Islet precursor cell (in vitro differentiated cells): Measurements from ENCODE around the gene ACSM2A.
"Not testable (repeated sequence)": the region's sequence is repeated elsewhere in the genome, so short reads cannot be mapped to it uniquely, and the experiment has no call there.

Experiments
- DNase-seq: peaks from one replicate; pipeline ENCODE4 v3.0.0-alpha.2; 2018

The ACSM2A gene, protein sequence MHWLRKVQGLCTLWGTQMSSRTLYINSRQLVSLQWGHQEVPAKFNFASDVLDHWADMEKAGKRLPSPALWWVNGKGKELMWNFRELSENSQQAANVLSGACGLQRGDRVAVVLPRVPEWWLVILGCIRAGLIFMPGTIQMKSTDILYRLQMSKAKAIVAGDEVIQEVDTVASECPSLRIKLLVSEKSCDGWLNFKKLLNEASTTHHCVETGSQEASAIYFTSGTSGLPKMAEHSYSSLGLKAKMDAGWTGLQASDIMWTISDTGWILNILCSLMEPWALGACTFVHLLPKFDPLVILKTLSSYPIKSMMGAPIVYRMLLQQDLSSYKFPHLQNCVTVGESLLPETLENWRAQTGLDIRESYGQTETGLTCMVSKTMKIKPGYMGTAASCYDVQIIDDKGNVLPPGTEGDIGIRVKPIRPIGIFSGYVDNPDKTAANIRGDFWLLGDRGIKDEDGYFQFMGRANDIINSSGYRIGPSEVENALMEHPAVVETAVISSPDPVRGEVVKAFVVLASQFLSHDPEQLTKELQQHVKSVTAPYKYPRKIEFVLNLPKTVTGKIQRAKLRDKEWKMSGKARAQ

DNA sequence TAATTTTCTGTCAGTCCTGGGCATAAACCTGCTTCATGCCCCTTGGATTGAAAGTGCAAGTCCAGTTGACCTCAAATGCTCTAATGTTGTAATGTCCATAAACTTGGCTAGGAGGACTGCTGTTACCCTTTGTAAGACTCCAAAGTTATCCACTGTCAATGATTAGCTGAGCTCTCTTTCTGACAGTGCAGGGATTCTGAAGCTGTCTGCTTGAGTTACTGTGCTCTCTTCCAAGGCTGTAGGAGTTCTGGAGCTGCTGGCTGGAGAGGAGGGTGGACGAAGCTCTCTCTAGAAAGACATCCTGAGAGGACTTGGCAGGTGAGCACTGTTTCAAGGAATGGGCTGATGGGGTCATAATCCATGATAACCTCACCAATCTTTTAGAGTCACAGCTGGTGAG lies at the start of gene ACSM2A:
Gene ACSM2A, plus strand, starts transcription at position 158 of the 400 bp plus-strand sequence. CDS start 8,594 bp downstream, outside the sequence.
- not testable (repeated sequence) for DNase-seq

DNA sequence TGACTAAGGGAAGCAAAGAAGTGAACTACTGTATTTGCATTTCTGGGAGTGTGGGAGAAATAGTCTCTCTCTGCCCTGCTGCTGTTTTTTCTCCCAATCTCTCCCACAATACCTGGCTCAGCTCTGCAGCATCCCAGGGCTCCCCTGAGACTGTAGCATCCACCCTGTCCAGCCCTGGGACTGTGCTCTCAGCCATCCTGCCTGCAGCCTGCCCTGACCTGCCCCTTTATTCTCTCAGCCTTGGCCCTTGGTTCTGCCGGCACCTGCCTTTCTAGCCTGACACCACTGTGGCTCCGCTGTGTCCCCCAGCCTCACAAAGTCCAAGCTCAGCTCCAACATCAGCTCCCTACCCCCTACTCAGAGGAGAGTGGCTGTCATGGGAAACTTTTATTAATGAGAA lies 48.7 kb upstream of the ACSM2A start:
- no peak for DNase-seq

DNA sequence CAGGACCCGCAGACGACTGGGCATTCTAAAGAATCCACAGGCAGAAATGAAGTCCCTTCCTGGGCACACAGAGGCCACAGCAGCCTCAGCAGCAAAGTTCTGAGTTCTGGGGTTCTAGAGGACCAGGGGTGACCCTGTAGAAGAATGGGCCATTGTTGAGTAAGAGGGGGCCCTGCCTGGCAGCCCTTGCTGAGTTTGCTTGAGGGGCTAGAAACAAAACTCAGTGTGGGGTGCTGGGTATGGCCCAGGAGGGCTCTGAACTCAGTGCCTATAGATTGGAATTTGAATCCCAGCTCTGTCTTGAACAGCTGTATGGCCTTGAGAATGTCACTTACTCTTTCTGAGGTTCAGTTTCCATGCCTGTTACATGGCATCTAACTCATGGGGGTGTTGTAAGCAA lies 46.7 kb upstream of the ACSM2A start, which contains the start of gene PDILT:
Gene PDILT, minus strand, starts transcription at position 101 of the 400 bp plus-strand sequence. CDS start 5,437 bp downstream, outside the sequence.
- DNase-seq = no peak

DNA sequence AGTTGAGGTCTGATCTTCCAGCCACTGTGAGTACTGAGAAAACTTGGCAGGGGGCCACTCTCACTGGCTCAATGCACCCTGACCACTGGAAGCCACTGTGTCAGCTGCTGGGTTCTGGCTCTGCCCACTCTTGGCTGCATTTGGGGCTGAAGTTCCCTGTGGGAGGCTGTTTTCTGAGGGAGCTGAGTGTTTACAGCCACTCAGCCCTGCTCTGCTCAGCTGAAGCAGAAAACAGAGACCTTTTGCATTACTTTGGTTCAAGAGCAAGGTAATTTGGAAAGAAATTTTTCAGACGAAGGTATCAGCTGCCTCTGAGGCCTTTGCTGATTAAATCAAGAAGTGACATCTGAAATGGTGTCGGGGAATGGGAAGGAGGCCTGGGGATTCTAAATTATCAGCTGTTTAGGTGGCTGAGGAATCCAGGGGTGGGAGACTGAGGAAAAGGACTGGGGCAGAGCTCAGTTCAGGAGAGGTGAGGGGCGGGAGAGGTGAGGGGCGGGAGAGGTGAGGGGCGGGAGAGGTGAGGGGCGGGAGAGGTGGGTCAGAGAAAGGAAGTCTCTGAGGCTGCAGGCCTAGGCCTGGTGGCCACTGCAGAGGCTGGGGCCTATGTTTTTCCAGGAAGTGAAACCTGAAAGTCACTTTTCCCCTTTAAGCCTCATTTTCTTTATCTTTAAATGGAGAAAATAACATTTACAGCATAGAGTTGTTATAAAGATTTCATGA lies 41.8 kb upstream of the ACSM2A start, which contains the start of gene ACSM5:
Gene ACSM5, plus strand, starts transcription at position 137 of the 723 bp plus-strand sequence. CDS start 1,951 bp downstream, outside the sequence.
- no peak for DNase-seq

DNA sequence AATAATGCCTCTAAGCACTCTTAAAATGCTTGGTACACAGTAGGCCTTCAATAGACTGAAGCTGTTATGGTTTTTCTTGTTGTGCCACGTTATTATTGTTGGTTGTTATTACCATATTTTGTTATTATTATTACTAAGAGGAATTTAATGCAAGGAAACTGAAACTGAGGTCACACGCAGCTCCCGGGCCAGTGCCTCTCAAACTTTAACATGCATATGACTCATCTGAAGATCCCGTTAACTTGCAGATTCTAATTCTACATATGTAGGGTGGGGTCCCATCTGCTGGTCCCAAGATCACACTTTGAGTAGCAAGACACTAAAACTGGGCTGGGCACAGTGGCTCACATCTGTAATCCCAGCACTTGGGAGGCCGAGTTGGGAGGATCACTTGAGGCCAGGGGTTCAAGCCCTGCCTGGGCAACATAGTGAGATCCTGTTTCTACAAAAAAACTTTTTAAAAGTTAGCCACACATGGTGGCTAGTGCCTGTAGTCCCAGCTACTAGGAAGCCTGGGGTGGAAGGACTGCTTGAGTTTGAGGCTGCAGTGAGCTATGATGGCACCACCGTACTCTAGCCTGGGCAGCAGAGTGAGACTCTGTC lies 41.1 kb upstream of the ACSM2A start:
- DNase-seq = no peak

DNA sequence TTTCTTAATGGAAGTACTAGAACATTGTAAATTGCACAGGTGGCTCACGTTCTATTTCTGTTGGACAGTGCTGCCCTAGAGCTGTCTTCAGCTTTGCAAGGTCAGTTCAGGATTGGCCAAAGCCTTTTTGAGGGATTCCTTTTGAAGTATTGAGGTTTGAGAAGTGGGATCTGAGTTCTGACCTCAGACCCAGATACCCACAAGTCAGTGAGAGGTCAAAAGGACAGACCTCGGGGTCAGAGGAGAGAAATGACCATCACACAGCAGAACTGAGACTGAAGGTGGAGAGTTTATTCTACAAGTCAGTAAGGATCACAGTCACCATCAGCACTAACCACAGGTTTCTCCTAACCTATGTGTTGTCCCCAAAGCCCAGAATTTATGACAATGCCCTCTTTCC lies 40.3 kb upstream of the ACSM2A start:
- DNase-seq = no peak

DNA sequence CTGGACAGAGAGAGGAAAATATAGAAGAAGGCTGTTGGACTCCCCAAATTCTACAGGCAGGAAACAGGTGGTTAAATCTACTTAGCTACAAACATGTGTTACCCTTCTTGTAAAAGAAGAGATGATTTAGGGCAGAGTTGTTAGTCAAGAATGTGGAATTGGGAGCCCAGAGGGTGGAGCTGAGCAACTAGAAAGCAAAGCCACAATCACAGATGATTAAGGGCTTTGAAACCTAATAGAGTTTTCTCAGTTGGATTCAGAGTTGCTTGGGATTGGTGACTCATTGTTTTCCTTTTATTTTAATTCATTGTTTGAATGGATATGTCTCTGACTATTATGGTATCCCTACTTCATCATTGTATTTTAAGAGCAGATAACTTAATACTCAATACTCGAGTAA lies 35.8 kb upstream of the ACSM2A start:
- no peak for DNase-seq

DNA sequence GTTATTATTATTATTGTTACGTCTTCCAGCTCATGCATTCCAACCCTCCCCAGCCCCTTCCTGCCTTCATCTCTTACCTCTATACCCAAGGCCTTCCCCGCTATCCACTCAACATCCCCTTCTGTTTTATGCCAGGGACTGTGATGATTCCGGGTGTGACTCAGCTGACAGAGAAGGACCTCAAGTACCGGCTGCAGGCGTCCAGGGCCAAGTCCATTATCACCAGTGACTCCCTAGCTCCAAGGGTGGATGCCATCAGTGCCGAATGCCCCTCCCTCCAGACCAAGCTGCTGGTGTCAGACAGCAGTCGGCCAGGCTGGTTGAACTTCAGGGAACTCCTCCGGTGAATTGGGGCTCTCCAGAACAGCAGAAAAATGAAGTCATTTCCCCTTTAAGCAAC lies 32.2 kb upstream of the ACSM2A start:
- not testable (repeated sequence) for DNase-seq

DNA sequence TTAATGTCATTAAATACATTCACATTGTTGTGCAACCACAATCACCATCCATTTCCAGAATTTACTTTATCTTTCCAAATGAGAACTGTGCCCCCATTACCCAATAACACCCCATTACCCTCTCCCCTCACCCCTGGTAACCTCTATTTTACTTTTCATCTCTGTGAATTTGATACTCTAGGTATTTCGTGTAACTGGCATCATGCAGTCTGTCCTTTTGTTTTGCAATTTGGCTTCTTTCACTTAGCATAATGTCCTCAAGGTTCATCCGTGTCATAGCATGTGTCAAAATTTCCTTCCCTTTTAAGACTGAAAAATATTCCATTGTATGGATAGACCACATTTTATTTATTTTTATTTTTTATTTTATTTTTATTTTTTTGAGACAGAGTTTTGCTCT lies 29.6 kb upstream of the ACSM2A start:
- not testable (repeated sequence) for DNase-seq

DNA sequence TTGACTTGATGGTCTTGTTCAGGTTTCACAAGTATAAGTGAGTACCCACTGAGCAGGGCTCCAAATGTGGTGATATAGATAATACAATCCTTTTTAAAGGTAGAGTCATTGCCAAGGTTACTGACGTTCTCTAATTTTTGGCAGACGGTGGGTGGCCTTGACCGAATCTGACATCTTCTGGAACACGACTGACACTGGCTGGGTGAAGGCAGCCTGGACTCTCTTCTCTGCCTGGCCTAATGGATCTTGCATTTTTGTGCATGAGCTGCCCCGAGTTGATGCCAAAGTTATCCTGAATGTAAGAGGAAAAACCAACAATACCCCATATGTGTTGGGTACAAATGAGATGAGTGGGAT lies 27.6 kb upstream of the ACSM2A start:
- not testable (repeated sequence) for DNase-seq

DNA sequence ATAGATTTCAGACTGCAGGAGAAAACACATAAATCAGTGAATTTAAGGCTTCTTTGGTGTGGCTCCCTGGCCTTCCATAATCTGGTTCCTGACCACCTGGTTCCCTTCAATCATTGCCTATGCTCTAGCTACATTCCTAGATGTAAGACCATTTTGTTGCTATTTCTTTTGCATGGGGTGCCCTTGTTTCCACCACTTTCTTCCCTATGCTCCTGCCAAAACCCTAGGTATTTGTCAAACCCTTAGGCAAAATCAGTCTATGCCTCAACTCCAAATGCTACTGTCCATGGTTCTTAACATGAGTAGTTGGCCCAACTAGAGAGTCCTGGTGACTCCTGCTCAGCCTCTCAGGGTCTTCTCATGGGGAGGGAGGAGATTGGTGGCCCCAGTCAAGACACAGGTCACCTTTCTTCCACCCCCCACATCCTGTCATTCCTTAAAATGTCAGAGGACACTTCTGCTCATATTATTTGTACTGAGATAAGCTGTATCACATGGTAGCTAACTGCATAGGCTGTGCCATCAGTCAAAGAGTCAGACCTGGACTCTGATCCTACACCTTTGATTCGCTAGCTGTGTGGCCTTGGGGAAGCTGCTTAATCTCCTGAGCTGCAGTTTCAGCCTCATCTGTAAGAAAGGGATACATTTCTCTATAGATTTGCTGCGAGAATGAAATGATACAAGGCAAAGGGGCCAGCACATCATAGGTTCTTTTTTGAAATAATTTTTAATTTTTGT lies 27.0 kb upstream of the ACSM2A start:
- no peak for DNase-seq

DNA sequence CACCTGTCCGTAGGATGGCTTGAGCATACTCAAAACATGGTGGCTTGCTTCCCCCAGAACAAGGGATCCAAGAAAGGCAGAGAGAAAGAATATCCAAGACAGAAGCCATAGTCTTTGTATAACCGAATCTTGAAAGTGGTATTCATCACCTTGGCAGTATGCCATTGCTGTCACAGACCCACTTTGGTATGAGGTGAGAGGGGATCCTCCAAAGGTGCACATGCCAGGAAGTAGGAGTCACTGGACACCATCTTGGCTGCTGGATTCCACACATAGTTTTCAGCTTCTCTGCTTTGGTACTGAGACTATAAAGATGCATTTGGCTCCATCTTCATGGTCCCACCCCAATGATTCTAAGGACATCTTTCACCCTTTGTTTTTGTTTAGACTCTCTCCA lies 23.9 kb upstream of the ACSM2A start:
- not testable (repeated sequence) for DNase-seq

DNA sequence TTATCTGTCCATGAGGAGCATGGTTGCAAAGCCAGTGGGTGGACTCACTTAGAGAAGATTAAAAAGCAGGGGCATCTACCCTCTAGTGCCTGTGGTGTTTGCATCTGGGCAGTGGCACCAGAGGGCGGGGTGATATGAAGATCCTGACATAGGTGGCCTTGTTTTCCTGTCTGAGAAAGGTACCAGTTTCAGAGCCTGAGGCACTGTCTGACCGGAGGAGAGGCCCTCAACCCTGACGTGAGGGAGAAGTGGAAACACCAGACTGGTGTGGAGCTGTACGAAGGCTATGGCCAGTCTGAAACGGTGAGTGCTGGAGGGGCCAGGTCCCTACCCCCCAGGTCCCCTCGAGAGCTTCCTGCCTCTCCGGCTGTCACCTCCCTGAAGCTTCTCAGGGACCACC lies 21.8 kb upstream of the ACSM2A start:
- not testable (repeated sequence) for DNase-seq

DNA sequence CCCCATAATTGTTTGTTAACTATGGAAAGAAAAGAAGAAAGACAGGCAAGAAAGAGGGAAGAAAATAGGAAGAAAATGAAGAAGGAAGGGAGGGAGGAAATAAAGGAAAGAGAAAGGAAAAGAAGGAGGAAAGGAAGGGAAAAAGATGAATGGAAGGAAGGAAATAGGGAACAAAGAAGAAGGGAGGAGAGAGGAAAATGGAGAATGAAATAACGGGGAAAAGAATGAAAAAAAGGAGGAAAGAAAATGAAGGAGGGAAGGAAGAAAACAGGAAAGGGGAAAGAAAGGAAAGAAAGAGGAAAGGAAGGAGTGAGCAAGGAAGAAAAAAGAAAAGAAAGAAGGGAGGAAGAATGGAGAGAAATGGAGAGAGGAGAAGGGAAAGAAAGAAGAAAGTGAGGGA lies 20.8 kb upstream of the ACSM2A start:
- DNase-seq = not testable (repeated sequence)

DNA sequence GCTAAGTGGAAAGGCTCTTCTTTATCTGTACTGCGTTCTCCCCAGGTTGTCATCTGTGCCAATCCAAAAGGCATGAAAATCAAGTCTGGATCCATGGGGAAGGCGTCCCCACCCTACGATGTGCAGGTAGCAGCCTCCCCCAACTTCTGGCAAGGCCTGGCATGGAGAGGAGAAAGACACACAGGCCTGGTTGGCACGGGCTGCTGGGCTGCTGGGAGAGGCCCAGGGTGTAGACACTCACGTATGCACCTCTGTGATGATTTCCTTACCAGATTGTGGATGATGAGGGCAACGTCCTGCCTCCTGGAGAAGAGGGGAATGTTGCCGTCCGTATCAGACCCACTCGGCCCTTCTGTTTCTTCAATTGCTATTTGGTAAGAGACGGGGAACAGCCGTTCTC lies 20.4 kb upstream of the ACSM2A start:
- no peak for DNase-seq

DNA sequence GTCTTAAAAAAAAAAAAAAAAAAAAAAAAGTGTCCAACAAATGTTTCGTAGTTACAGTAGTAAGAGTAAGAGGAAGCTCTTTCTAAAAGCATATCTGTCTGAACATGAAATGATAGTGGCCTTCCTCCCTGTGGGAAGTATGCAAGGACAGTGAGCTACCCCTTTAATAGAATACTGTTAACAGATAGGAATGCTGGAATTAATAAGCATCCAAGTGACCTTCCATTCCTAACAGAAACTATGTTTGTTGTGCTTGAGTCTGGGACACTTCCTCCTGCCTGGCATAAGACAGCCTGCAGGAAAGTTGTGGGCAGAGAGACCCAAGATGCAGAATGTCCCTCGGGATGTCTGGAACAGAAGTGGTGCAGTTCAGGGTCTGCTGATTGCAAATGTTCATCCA lies 12.4 kb upstream of the ACSM2A start:
- DNase-seq = not testable (repeated sequence)

DNA sequence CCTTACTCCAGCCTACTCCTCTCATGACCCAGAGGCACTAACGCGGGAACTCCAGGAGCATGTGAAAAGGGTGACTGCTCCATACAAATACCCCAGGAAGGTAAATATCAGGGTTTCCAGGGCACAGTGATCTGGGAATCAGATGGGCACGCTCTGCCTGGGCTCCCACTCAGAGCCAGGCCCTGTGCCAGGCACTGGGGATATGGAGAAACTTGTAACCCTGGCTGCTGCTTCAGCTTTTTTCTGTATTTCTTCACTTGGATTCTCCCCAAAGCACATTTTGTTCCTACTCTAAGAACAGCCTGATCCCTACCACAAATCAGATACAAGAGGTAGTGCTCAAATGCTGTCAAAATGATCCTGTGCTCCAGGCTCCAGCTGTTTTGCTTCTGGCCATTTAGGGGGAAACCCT lies 11.5 kb upstream of the ACSM2A start:
- DNase-seq = not testable (repeated sequence)

DNA sequence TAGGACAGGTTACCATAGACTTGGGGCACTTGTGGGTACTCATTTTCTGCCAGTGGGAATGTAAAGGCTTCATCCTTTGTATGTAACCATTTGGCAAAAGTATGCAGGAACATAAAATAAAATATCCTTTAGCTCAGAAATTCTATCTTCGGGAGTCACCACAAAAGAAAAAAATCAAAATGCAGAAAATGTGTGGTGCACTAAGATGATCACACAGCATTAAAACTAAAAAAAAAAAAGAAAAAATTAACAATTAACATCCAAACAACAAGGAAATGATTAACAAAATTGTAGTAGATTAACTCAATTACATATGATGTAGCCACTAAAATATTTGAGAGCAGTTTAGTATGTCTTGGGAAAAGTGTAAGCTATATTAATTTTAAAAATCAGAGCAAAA lies 10.6 kb upstream of the ACSM2A start:
- not testable (repeated sequence) for DNase-seq

DNA sequence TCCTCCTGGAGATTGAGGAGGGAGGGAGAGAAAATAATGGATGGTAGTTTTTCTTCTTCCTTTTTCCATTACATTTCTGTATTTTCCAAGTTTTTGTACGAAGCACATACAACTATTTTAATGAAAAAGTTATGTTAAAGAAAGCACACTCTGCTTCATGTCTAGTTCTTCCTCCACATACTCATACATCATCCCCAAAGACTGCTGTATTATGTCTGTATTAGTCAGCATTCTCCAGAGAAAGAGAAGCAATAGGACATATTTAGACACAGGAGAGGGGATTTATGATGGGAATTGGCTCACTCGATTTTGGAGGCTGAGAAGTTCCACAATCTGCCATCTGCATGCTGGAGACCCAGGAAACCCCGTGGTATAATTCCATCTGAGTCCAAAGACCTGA lies 10.1 kb upstream of the ACSM2A start:
- no peak for DNase-seq

DNA sequence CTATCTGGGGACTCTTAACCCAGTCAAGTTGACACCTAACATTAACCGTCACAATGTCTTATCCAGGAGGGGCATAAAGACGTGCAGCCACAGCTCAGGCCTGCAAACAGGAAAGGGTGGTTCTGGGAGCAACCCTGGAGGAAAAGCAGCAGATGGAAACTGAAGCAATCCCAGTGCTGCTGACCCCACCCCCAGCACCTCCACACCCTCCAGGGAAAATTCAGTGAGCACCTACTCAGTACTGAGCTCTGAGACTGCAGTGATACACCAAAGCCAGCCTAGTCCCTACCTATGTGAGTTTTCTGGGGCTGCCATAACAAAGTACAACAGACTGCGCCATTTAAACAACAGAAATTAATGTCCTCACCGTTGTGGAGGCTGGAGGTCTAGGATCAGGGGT lies 9.5 kb upstream of the ACSM2A start:
- not testable (repeated sequence) for DNase-seq

DNA sequence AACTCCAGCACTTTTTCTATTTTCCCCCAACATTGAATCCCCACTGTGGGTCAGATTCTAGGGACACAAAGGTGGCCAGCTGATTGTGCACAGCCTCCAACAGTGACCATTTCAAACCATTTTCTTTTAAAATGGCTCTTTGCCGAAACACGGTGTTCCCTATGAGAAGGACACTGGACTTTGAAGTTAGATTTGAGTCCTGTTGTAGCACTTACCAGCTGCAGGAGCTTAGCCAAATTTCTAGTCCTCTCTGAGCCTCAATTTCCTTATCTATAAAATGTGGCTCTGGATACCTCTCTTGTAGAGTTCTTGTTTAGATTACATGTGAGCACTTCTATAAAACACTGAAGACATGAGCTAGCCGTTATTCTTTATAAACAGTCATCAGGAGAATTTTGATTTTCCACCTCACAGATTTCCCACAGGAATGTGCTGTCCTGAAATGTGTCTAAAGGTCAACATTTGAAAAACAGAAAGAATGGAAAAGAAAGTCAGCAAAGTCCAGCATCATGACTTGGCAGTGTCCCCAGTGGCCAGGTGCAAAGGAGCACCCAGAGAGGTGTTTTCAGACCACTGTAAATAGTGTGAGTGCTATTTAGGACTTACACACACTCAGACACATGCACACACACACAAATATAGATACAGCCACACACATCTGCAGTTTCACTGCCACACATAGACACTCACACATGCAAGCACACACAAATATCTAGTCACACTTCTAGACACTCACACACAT lies 4.5 kb upstream of the ACSM2A start:
- DNase-seq = not testable (repeated sequence)

DNA sequence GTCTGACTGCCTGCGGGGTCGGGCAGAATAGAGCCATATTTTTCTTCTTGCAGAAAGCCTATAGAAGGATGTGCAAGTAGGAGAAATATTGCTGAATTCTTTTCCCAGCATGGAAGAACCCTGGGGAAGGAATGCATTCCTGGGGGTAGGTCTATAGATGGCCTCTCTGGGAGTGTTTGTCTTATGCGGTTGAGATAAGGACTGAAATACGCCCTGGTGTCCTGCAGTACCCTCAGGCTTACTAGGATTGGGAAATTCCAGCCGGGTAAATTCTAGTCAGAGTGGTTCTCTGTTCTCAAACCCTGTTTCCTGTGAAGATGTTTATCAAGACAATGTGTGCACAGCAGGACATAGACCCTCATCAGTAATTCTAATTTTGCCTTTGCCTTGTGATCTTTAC lies 2.3 kb downstream of the ACSM2A start:
- not testable (repeated sequence) for DNase-seq
